HG02870 (cell line): ENCODE data around the gene NRP1.
"Not testable (repeated sequence)": the region's sequence is repeated elsewhere in the genome, so short reads cannot be mapped to it uniquely, and the experiment has no call there.

Experiments used
- ATAC-seq: cut with Tn5 transposase; IDR thresholded peaks from one replicate; pipeline ENCODE4 v1.9.1; 2021; ENCODE audit warnings: mild to moderate bottlenecking, moderate library complexity; ENCODE audit not compliant: unreplicated experiment

Gene NRP1

DNA sequence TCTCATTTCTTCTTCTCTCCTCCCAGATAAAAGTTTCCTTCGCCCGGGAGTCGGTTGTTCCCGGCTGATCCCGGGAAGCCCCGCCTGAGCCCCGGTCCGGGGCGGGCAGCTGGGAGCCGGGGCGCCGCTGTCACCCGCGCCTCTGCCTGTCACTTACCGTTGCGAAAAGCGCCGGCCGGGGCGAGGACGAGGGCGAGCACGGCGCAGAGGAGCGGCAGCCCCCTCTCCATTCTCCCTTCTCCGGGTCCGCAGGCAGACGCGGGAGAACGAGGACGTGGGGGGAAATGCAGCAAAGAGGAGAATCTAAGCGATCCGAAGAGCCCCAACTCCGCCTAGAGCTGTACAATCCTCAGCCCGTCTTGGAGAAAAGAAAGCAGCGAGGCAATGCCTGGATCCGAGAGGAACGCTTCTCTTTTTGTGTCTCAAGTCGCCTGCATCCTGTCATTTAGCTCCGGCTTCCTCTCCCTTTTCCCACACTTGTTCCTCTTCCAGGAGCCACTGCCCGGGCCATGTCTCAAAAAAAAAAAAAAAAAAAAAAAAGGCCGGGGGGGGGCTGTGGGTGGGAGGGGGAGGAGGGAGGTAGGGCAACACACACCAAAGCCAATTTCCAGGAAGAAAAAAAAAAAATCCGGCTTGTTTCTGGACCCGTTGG lies at the start of gene NRP1:
TSS of gene NRP1 (minus strand) at position 515 of the 652 bp plus-strand sequence. CDS start at position 230, 285 bp downstream.
- no peak for ATAC-seq

DNA sequence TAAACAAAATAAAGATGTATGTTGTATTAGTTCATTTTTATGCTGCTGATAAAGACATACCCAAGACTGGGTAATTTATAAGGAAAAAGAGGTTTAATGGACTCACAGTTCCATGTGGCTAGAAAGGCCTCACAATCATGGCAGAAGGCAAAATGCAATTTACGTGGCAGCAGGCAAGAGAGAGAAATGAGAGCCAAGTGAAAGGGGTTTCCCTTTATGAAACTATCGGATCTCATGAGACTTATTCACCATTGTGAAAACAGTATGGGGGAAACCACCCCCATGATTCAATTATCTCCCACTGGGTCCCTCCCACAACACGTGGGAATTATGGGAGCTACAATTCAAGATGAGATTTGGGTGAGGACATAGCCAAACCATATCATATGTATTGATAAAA lies 49.7 kb upstream of the NRP1 start:
- ATAC-seq, result not testable (repeated sequence)

DNA sequence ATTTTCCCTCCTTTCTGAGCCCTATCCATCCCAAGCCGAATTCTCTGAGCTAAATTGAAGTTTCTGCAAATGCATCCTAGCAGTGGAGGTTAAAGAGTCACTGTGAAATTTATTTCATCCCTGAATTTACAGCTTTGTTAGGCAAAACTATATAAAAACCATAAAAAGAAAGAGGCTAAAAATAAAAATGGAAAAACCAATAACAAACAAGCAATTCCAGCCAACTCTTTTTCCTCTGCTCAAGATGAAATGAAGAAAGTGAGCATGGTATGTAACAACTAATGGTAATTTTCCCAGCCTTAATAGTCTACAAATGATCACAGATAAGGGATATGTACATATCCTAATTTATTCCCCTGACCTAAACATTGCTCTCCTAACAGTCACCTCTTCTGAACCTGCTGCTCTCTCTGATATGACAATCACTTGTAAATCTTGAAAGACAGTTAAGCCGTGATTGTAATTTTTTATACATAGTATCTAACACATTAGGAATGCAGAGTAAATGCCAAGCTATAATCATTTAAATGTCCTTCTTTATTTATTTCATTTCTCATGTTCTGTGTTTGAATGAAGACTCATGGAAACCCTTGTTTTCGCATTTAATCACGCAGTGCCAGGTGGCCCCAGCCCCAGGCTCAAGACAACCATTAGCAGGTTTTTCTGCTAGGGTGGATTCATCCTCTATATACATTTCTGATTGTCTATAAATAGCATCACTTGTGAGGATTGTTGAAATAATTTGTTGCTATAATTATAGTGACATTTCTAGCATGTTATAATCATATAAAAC lies 48.6 kb upstream of the NRP1 start:
- no peak for ATAC-seq

DNA sequence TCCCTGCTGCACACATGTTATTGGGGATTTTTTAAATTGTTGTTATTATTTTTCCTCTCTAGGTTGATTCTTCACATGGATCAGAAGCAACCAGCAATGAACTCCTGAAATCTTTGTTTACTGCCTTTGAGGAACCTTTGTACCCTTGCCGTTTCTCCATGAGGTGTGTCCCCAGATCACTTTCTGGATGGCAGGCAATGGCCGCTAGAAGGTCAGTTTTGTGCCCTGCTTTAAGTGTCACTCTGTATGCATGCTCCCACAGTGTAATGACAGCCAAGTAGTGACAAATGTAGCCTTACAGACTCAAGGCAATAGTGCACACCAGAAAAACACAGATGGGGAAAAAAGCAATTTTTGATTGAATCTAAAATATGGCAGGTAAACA lies 47.7 kb upstream of the NRP1 start:
- ATAC-seq, result no peak

DNA sequence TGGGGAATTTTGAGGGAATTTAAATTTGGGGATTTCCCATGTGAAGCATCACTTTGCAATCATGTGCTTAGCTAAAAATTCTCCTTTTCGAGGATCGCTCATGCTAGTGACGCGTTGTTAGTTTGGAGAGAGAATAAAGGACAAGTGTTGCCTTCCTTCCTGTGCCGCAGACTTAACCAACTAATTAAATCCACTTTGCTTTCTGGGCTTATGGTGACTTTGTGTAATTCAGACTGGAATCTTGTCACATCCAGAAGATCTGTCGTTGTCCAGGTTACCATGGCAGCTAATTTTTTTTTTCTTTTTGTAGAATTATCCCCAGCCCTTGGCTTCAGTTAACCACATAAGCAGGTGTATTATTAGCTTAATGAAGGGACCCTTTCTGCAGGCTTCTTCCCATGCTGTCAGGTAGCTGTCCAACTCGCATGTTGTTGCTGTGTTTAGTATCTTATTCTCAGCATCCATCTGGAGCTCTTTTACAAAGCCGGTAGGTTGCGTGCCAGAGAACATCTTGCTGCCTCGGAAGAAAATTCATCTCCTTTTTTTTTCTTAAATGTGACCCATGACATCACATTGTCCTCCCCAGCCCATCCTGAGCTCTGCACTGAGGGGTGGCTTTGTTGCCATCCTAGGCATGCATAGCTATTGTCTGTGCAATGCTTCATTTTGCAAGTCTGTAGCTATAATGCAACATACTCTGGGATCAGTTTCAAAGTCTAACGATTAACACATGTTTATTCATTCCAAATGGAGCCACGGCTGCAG lies 47.2 kb upstream of the NRP1 start:
- no peak for ATAC-seq

DNA sequence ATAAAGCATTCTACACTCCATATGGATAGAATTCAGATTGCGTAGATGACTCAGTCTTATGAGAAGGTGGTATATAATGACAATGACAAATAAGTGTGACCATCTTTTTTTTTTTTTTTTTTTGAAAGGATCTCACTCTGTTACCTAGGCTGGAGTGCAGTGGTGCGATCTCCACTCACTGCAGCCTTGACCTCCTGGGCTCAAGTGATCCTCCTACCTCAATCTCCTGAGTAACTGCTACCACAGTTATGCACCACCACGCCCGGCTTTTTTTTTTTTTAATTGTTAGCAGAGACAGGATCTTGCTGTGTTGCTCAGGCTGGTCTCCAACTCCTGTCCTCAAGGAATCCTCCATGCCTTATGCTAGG lies 43.2 kb upstream of the NRP1 start:
- no peak for ATAC-seq

DNA sequence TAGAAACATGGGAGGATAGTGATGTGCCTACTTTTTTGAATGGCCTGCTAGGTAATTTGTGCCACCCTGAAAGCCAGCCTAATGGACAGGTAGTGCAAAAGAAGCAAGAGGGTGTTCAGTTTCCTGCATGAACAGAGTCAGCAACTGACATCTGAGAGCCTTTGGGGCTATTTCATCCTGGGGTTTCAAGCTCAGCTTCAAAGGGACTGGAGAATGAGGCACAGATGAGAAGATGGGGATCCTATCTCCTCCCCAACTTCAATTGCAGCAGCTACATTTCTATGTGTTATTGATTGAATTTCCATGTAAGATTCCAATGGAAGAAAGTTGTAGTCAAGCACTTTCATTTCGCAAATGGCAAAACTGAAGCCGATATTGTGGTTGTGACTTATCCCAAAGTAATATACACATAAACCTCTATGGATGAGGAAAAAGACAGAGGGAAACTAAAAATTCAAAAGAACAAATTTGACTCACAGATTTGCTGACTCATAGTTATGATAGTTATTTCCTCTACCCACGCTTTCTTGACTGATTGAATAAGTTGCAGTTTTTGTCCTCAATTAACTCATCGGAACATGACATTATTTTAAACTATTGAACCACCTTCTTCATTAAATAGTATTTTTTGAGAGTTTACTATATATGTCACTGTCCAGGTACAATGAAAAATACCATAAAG lies 42.6 kb upstream of the NRP1 start:
- no peak for ATAC-seq

DNA sequence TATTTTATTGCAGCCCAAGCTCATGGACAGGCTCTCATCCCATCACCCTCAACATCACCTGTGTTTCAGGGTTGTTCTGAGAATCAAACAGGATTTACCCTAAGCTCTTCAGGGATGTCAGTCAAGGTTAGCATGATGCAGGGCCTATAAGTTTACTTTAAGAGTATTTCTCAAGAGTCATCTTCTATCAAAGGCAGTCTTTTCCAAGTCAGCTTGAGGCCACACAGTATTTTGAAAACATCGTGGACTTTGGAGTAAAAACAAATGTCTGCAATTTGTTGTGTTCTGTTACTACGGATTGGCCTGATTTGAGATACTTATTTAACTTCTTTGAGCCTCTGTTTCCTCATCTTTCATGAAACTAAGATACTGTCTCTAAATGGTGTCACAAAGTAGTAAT lies 42.0 kb upstream of the NRP1 start:
- no peak for ATAC-seq

DNA sequence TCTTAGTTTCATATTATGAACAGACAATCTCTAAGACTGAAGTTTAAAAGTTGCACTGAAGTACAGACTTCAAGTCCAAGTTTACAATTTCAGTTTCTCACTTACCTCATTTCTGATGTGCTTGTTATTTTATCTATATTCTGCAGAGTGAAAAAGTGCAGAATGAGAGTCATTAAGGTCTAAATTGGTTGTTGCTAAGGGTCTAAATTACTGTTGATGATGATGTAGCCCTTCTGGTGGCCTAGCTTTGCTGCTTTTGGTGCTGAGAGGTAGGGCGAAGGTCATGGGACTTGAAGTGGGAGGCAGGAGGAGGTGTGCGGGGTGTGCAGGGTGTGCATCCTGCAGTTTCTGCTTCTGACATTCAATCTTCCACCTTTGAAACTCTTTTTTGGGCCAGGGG lies 38.8 kb upstream of the NRP1 start:
- ATAC-seq, result no peak

DNA sequence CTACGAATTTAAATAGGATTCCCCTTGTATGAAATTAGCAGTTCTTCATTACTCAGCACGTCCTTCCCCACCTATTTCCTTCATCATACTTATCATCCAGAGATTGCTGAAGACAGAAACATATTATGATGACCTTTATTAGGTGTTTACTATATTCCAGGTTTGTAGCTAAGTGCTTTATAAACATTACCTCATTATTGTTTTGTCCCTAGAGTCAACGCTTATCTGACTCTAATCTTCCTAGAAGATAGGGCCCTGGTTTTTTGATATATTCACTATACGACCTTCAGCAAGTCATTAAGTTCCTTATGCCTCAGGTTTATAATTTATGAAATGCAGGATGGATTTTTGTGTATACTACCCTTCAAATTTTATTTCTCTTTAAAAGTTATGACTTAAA lies 36.8 kb upstream of the NRP1 start:
- ATAC-seq, result no peak

DNA sequence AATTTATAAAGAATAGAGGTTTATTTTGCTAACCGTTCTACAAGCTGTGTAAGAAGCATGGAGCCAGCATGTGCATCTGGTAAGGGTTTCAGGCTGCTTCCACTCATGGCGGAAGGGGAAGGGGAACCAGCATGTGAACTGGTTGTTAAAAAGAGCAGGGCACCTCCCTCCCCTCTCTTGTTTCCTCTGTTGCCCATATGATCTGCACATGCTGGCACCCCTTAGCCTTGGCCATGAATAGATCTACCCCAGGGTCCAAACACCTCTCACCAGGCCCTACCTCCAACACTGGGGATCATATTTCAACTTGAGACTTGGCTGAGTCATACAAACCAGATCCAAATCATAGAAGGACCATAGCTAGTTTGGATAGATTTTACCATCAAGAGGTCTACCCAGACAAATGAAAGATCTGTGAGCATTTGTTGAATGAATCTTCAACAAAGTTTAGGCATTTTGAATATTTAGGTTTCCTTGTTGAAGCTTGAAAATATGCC lies 36.0 kb upstream of the NRP1 start:
- ATAC-seq, result no peak

DNA sequence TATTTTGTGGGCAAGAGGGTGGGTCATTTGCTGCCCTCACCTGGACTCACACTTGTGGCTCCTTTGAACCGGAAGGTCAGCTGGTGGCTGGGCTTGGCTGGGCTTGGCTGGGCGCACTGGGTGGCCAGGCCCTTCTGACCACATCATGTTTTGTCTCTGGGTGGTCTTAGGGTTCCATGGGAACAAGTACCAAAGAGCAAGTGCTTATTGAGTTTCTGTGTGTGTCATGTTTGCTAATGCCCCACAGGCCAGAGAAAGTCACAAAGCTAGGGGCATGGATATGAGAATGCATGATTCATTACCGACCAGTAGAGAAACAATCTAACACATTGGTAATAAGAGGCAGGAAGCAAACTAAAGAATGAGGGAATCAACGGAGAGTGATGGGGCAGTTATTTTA lies 33.6 kb upstream of the NRP1 start:
- no peak for ATAC-seq

DNA sequence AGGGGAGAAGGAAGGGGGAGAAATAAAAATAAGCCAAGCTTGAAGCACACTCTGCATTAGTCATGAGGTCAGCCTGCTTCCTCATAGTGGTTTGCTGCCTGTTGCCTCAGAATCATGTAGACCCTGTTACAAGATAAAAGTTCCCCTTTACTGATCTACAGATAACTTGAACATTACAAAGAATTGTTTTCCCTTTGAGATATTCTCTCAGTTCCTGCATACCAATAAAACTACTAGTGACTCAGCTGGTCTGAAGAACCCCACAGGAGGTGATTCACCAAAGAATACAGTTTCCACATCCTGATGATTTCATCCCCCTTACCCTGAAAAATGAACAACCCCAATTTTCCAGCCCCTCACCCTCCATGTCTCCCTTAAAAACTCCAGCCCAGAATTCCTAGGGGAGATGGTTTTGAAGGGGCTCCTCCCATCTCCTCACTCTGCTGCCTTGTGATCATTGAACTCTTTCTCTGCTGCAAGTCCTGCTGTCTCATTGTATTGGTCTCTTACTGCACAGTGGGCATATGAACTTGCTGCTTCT lies 31.5 kb upstream of the NRP1 start:
- ATAC-seq, result no peak

DNA sequence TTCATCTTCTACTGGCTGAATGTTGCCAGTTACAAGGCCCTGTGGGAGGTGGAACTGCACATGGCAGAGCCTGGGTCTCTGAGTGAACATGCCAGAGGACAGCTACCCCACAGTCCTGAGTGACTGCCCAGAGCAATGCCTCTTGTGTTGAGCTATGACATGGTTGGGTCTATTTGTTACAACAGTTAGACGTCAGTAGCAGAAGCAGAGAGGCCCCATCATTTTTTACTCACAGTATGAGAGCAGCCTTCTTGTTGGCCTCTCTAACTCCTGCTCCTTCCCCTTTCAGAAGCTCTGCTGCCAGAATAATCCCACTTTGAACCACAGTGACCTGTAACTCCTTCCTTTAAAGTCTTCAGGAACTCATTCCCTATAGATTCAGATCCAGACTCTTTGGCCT lies 30.8 kb upstream of the NRP1 start:
- no peak for ATAC-seq

DNA sequence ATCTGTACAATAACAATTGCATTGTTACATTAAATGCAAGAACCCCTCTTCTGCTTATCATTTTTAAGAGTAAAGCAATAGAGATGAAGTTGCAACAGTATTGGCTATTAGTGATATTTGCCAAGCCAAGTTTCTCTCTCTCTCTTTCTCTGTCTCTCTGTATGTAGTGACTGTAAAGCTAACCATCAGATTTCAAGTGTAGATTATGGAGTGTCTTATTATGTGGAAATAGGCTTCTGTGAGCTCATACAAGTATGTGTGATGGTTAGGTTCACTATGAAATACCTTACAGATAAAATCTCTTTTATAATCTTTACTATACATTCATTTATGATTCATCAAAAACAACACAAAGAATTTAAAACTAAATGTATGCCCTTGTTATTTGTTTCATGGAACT lies 28.6 kb upstream of the NRP1 start:
- no peak for ATAC-seq

DNA sequence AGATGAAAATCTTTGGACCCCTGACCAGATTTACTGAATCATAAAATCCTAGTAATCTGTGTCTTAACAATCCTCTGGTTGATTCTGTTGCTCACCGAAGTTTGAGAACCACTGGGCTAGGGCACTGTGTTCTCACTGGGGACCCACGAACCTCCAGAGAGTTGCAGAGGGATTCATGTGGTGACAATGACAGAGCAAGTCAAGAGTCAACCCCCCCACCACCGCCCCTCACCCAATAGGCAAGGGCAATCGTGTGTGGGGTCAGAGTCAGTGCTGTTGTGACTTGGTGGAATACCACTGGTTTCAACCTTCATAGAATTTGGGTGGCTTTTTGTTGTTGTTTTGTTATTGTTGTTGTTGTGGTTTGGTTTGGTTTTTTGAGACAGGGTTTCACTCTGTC lies 23.5 kb upstream of the NRP1 start:
- ATAC-seq, result no peak

DNA sequence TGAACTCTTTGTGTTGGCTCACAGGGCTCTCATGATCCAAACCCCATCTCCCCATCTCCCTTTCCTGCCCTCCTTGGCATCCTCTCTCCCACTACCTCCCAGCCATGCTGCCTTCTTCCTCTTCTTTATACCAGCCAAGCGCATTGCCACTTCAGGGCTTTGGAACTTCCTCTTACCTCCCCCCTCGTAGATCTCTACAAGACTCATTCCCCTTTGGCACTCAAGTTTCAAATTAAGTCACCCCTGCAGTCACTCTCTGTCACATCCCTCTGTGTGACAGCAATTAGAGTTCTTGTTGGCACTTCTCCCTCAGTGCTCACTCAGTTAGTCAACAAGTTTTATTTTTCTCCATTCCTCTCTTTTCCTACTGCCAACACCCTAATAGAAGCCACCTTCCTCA lies 20.8 kb upstream of the NRP1 start:
- no peak for ATAC-seq

DNA sequence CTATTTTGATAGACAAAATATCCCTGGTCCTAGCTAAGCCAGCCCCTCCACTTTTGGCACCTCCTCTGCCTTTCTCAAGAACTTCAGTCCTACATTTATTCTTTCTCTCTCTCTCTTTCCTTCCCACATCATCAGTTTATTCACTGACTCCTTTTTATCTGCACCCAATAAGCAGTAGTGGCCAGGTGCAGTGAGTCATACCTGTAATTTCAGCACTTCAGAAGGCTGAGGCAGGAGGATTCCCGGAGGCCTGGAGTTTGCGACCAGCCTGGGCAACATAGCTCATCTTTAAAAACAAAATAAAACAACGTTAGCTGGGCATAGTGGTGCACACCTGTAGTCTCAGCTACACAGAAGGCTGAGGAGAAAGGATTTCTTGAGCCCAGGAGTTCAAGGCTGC lies 19.4 kb upstream of the NRP1 start:
- no peak for ATAC-seq

DNA sequence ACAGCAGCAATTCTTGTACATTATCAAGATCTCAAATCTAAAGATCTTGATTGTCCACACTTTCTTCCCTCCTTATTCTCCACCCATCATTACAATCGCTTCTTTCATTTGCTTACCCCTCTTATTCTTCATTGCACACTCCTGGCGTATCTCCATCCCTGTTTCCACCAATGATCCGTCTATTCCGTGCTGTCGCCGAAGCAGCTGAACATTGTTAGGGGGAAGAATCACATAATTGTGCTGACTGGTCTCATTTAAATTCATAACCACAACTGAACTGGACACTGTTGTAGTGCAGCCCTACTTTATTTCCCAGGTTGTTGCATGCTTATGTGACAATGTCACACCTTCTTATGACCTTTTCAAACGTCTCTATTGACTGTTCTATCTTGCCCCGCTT lies 18.9 kb upstream of the NRP1 start:
- no peak for ATAC-seq

DNA sequence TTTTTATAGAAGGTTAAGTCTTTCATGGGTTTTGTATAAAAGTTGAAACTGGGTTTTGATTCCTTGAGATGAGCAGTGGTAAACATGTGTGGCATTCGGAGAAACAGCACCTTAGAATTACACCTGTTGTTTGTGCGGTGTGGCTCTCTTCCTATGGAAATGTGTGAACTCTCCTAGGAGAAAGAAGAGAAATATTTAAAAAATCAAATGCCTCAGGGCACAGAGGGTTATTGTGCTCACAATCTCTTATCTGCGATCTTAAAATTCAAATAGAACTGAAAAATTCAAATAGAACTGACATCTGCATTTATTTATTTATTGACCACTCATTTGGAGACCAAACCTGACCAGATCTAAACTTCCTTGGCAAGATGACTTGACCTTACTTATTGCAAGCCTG lies 18.1 kb upstream of the NRP1 start:
- ATAC-seq, result no peak

DNA sequence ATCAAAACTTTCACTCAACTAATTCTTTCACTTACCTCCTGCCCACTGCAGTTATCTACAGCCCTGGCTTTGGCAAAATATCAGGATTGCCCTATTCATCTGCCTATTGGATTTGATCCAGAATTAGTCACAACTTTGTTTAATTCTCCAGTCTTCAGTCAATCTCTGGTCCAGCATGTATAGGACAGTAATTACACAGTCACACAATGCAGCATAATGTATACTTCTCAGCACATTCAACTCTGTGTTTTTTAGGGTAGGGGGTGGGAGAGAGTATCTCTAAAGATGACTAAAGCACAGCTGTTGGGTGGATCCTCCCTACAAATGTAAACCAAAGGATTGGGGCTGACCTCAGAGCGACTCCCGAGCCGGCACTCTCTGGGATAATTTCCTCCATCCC lies 17.7 kb upstream of the NRP1 start:
- no peak for ATAC-seq
